GM15510 (cell line): ENCODE results near the gene ST14.

Experiments
- POLR2A ChIP-seq: IDR thresholded peaks from 3 replicates; pipeline ENCODE4 v1.6.1; 2011; ENCODE audit warnings: borderline replicate concordance; ENCODE audit not compliant: insufficient read length; ENCODE audit errors: extremely low read depth

The ST14 gene

DNA sequence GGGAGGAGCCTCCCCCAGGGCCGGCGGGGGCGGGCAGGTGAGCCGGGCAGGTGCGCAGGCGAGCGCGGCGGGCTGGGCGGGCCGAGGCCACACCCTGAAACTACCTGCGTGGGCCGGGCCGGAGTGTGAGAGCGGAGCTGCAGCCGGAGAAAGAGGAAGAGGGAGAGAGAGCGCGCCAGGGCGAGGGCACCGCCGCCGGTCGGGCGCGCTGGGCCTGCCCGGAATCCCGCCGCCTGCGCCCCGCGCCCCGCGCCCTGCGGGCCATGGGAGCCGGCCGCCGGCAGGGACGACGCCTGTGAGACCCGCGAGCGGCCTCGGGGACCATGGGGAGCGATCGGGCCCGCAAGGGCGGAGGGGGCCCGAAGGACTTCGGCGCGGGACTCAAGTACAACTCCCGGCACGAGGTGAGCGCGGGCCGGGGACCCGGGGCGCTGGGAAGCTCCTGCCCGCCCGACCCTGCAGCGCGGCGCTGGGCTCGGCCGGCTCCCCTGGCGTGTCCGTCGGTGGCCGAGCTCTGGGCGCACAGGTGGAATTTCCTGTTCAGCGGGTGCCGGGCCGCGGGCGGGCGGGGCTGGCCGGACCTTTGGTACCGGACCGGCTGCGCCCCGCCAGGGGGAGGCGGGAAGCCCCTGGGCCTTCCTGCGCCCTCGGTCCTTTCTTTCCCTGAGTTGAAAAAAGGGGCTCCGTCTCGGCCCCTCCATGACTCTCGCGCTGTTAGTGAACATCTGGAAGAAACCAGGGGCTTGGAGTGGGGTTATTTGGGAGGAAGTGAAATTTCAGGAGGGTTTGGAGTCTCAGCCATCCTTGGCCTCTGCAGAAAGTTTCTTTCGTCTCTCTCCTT, at the start of gene ST14:
TSS of gene ST14 (plus strand) at position 126 of the 841 bp plus-strand sequence. CDS start at position 324, 198 bp downstream.
- TF ChIP-seq POLR2A, result no peak

GRCh38 chr11:130110339-130111108, 49.1 kb upstream of the ST14 start:
- TF ChIP-seq POLR2A, result no peak

- no peak for TF ChIP-seq POLR2A
These were observed 47.3 kb upstream of the ST14 start for GRCh38 chr11:130112071-130112830.

DNA sequence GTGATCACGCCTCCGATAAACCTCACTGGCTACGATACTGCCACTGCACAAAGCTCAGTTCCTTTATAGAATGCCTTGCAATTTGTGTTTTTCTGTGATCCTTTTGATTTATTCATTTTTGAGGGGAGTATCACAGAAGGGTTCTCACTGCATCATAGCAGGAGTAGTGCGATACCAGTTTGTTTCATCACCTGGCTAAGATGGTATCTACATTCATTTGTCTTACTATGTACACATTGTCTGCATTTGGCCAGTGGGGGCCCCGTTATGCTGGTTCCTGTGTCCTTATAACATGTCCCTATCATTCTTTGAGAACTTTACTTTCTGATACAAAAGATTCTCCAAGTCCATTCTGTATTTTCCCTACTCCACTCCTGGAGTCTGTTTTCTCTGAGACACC, 45.3 kb upstream of the ST14 start:
- TF ChIP-seq POLR2A, result no peak

DNA sequence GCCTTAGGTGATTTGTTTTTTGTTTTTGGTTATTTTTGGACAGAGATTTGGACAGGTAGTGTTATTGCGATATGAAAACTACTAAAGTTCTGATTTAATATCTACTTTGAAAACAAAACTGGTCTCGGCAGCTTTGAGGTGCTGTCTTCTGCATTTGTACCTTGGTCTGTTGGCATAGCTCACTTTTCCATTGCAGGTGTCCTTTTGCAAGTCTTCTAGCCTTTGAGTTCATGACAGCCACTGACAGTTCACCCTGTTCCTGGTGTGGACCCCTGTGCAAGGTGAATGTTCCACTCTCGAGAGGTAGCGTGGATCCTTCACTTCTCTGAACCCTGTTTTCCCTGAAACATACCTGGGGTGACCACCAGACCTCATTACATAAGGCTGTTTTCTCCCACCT, 44.9 kb upstream of the ST14 start:
- no peak for TF ChIP-seq POLR2A

DNA sequence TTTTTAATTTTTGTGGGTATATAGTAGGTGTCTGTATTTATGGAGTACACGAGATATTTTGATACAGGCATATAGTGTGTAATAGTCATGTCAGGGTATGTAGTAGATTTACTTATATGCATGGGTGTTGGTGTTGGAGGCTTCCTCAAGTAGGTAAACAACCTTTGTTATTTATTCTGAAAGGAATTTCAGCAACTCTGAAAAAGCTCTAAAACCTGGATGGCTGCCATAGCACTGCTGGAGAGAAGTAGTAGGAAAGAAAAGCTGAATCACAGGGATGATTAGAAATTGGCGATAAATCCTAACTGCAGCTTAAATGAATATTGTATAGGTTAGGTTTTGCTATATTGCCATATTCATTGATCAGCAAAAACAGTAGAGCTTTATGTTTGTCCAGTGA, 44.4 kb upstream of the ST14 start:
- no peak for TF ChIP-seq POLR2A

- no peak for TF ChIP-seq POLR2A
These were observed 41.4 kb upstream of the ST14 start for GRCh38 chr11:130118165-130118564.

DNA sequence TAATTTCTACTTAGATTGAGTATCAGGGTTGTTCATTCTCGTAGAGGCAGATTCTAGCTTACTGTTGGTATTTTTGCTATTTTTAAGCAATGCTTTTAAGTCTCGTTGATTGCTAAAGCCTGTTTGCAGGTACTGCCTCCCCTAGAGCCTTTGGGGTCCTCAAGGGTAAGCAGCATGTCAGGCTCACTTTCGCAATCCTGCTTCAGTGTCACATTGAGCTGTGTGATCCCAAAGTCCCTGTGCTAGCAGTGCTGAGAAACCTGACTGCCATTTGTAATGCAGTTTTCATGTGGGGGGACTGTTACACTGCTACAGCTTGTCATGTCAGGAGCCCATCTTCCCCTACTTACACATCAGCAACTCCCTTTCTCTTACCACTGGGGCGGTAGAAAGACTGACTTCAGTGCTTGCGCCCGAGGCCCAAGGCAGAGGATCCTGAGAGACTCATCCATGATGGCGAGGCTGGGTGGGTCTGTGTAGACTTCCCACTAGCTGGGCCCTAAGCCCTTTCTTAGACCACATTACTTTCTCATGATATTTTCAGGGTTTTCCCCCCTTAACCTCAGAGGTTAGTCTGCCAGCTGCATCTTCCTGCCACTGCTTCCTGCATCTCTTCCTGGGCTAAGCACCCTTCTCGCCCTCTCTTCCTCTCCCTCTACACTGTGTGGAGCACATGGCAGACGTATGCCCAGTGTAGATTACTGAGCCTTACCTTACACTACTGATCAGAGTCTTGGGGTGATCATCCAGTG, 40.8 kb upstream of the ST14 start:
- TF ChIP-seq POLR2A, result no peak

- no peak for TF ChIP-seq POLR2A
These were observed 39.5 kb upstream of the ST14 start for GRCh38 chr11:130120045-130120444.

GRCh38 chr11:130121445-130121978, 38.1 kb upstream of the ST14 start:
- TF ChIP-seq POLR2A, result no peak

DNA sequence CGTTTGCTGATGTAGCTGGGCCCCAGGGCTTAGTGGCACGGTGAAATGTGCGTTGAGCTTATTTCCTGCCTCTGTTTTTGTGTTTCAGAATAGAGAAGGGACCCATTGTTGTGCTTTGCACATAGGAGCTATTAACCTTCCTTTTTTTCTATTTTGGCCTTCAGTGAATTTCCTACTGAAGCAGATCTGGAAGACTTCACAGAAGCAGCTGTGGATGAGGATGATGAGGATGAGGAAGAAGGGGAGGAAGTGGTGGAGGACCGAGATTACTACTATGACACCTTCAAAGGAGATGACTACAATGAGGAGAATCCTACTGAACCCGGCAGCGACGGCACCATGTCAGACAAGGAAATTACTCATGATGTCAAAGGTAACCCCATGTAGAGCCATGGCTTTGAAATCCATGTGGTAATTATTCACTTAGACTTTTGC, 37.4 kb upstream of the ST14 start:
- no peak for TF ChIP-seq POLR2A

DNA sequence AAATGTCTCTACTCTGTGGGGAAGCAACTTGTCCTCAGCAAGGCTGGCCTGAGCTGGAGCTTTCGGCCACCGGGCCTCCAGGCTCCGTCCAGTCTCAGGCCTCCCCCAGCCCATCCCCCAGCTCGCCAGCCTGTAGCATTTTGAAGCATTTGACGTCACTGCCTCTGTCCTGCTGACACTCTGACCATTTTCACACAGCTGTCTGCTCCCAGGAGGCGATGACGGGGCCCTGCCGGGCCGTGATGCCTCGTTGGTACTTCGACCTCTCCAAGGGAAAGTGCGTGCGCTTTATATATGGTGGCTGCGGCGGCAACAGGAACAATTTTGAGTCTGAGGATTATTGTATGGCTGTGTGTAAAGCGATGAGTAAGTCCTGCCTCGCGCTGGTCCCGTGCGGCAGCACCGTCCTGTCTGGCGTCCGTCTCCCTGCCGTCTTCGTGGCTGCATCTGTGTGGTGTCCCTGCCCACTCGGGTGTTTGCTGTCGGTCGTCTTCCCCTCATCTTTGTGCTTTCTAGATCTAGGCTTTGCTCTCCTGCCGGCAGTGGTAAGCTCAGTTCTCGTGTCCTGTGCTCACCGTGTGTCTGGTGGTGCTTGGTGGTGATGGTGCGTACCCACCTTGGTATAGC, 36.1 kb upstream of the ST14 start:
- no peak for TF ChIP-seq POLR2A

GRCh38 chr11:130124096-130124495, 35.5 kb upstream of the ST14 start:
- no peak for TF ChIP-seq POLR2A

GRCh38 chr11:130125638-130126037, 33.9 kb upstream of the ST14 start:
- no peak for TF ChIP-seq POLR2A
